SU-DHL-6 (cell line): ENCODE measurements around the gene STBD1.

Experiments used
- CTCF ChIP-seq: fragments of 200-600 bp; sonication (generic); IDR thresholded peaks from one replicate; pipeline ENCODE4 v1.5.1; 2017; ENCODE audit warnings: antibody characterized with exemption, mild to moderate bottlenecking, low read length, moderate library complexity; ENCODE audit not compliant: insufficient read depth, poor library complexity, severe bottlenecking
- EZH2phosphoT487 ChIP-seq: fragments of 200-600 bp; sonication (generic), shearing (Covaris generic); conservative IDR thresholded peaks from 2 replicates; pipeline ENCODE4 v1.6.1; 2018; ENCODE audit warnings: mild to moderate bottlenecking, antibody characterized with exemption, low read length, moderate library complexity, mixed read lengths

- TF ChIP-seq CTCF = no peak
- no peak for TF ChIP-seq EZH2phosphoT487
These were observed 34.0 kb upstream of the STBD1 start for GRCh38 chr4:76272582-76272981.
